HEK293T (cell line): ENCODE measurements around the gene ELP4.

Source experiments
- CTCF ChIA-PET: fragments of 350-600 bp; formaldehyde crosslinking; extraction: SDS; loops from one replicate; lab custom pipeline; 2021; ENCODE audit warnings: antibody characterized with exemption, inconsistent platforms; lab: Yijun Ruan, JAX
- POLR2A ChIA-PET: fragments of 350-600 bp; formaldehyde crosslinking; extraction: SDS; loops from one replicate; lab custom pipeline; 2020; ENCODE audit warnings: antibody characterized with exemption, inconsistent platforms; lab: Yijun Ruan, JAX
- DNase-seq: peaks from one replicate; pipeline ENCODE4 v3.0.0; 2012; ENCODE audit warnings: mixed read lengths; ENCODE audit errors: extremely low spot score
- ARNT ChIP-seq: fragments of 450-650 bp; IDR thresholded peaks from 2 replicates; pipeline ENCODE4 v1.6.1; 2017; ENCODE audit warnings: mild to moderate bottlenecking
- BHLHE40 ChIP-seq: fragments of 450-650 bp; IDR thresholded peaks from 2 replicates; pipeline ENCODE4 v1.6.1; 2016; ENCODE audit warnings: mild to moderate bottlenecking, moderate library complexity, borderline replicate concordance
- CTBP1 ChIP-seq: fragments of 450-650 bp; IDR thresholded peaks from 2 replicates; pipeline ENCODE4 v1.6.1; 2016; ENCODE audit warnings: borderline replicate concordance
- ELF4 ChIP-seq: fragments of 450-650 bp; IDR thresholded peaks from 2 replicates; pipeline ENCODE4 v1.6.1; 2017; ENCODE audit warnings: antibody characterized with exemption
- FOXA1 ChIP-seq: fragments of 450-650 bp; IDR thresholded peaks from 2 replicates; pipeline ENCODE4 v1.6.1; 2016; ENCODE audit warnings: mild to moderate bottlenecking
- FOXK2 ChIP-seq: fragments of 450-650 bp; IDR thresholded peaks from 2 replicates; pipeline ENCODE4 v1.6.1; 2016; ENCODE audit warnings: mild to moderate bottlenecking
- FOXM1 ChIP-seq: fragments of 450-650 bp; IDR thresholded peaks from 2 replicates; pipeline ENCODE4 v1.6.1; 2017; ENCODE audit warnings: mild to moderate bottlenecking, borderline replicate concordance
- HDGF ChIP-seq: fragments of 450-650 bp; IDR thresholded peaks from 2 replicates; pipeline ENCODE4 v1.6.1; 2017; ENCODE audit warnings: antibody characterized with exemption, borderline replicate concordance
- L3MBTL2 ChIP-seq: fragments of 450-650 bp; conservative IDR thresholded peaks from 2 replicates; pipeline ENCODE4 v1.6.1; 2016; ENCODE audit warnings: mild to moderate bottlenecking
- LEF1 ChIP-seq: fragments of 450-650 bp; IDR thresholded peaks from 2 replicates; pipeline ENCODE4 v1.6.1; 2017; ENCODE audit warnings: mild to moderate bottlenecking, borderline replicate concordance
- NFRKB ChIP-seq: fragments of 450-650 bp; IDR thresholded peaks from 2 replicates; pipeline ENCODE4 v1.6.1; 2016; ENCODE audit warnings: mild to moderate bottlenecking, moderate library complexity
- SP1 ChIP-seq: fragments of 450-650 bp; IDR thresholded peaks from 2 replicates; pipeline ENCODE4 v1.6.1; 2017
- SUZ12 ChIP-seq: fragments of 450-650 bp; IDR thresholded peaks from 2 replicates; pipeline ENCODE4 v1.6.1; 2016; ENCODE audit warnings: mild to moderate bottlenecking
- TARDBP ChIP-seq: fragments of 450-650 bp; IDR thresholded peaks from 2 replicates; pipeline ENCODE4 v1.6.1; 2016
- ZNF384 ChIP-seq: fragments of 450-650 bp; IDR thresholded peaks from 2 replicates; pipeline ENCODE4 v1.6.1; 2016
- TF ChIP-seq, protein P1 (sequence below): fragments of 450-650 bp; IDR thresholded peaks from 2 replicates; pipeline ENCODE4 v1.6.1; 2016

Gene ELP4

DNA sequence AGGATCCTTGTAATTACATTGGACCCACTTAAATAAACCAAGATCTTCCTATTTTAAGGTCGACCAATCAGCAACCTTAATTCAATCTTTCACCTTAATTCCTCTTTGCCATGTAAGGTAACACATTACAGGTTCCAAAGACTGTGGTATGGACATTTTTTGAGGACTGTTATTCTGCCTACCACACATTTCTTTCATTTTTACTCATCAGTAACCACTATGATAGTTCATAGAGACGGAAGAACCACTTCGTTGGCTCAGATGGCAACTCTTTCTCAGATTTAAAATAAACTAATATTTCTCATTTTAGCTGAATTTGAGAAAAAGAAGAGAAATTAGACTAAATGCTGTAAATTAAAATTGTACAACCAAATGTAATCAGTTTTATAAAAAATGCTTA, 205.3 kb downstream of the ELP4 start:
- CTCF ChIA-PET = no interaction called here
- DNase-seq = no peak
- TF ChIP-seq ZNF384 = no peak
- TF ChIP-seq, protein P1, sequence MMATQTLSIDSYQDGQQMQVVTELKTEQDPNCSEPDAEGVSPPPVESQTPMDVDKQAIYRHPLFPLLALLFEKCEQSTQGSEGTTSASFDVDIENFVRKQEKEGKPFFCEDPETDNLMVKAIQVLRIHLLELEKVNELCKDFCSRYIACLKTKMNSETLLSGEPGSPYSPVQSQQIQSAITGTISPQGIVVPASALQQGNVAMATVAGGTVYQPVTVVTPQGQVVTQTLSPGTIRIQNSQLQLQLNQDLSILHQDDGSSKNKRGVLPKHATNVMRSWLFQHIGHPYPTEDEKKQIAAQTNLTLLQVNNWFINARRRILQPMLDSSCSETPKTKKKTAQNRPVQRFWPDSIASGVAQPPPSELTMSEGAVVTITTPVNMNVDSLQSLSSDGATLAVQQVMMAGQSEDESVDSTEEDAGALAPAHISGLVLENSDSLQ = no peak
- TF ChIP-seq FOXA1 = no peak
- TF ChIP-seq ELF4 = no peak
- no peak for TF ChIP-seq SUZ12
- TF ChIP-seq TARDBP = no peak
- TF ChIP-seq SP1 = no peak
- no peak for TF ChIP-seq NFRKB
- TF ChIP-seq L3MBTL2 = no peak
- TF ChIP-seq ARNT = no peak
- TF ChIP-seq FOXM1 = no peak
- TF ChIP-seq CTBP1 = no peak
- TF ChIP-seq FOXK2 = no peak
- no peak for TF ChIP-seq HDGF
- TF ChIP-seq LEF1 = no peak
- no peak for TF ChIP-seq BHLHE40
- POLR2A ChIA-PET = no interaction called here

DNA sequence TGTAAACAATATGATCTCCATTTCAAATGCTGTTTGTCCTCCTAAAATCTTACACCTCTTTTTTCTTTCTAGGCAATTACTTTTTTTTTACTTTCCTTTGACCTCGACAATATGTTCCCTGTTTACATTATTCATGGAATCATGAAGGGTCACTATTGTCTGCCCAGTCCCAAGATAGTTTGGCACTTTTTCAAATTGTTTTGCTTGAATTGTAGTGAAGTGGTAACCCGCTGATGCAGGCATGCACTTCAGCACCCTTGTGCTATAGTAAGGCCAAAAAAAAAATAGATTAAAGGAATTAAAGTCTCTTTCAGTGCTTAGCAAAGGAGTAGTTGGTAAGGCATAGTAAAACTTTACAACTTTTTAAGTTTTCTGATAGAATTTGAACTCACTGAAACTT, 210.7 kb downstream of the ELP4 start:
- ChIA-PET CTCF (no interaction called here), POLR2A (no interaction called here)
- DNase-seq = no peak
- TF ChIP-seq CTBP1 = no peak
- TF ChIP-seq NFRKB = no peak
- no peak for TF ChIP-seq FOXA1
- TF ChIP-seq ELF4 = no peak
- no peak for TF ChIP-seq FOXK2
- TF ChIP-seq SUZ12 = no peak
- no peak for TF ChIP-seq HDGF
- no peak for TF ChIP-seq SP1
- TF ChIP-seq LEF1 = no peak
- no peak for TF ChIP-seq L3MBTL2
- TF ChIP-seq TARDBP = no peak
- TF ChIP-seq BHLHE40 = no peak
- TF ChIP-seq FOXM1 = no peak
- TF ChIP-seq ZNF384 = no peak
- no peak for TF ChIP-seq ARNT
- TF ChIP-seq, protein P1 = no peak

DNA sequence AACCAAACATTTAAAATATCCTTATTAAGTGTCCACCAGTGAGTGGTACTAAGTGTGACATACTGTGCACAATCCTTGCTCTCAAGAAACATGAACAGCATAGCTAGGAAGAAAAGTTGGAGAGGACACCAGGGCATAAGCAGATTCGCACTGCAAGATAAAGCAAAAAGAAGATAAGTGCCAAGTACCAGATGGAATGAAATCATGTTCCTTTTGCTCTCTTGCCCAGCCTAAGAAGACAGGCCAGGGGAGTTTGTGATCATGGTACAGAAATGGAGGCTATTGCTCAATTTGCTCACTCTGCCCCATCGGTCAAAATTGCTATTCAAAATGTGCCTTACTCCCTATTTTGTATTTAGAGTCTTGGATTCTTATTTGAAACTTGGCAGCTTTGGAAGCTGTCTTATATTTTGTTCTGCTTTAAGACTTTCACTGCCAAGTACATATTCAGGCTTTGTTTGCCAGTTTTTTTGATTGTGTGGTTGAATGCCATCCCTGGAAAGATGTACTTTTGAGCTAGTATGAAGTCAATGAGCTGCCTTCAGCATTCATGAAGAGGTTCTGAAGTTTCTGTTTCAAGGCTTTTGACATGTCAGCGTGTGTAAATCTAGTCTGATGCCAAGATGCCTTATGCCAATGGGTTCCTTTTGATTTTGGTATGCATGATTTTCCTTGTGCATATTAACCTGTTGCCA, 211.3 kb downstream of the ELP4 start:
- ChIA-PET POLR2A (no interaction called here), CTCF (interaction anchor here (0.6 kb wide), 1 partner anchor 1370 kb away, joined by 3 read pairs; no protein-coding TSS in a partner anchor)
- TF ChIP-seq BHLHE40 (no peak), ZNF384 (no peak), HDGF (no peak), SUZ12 (no peak), LEF1 (no peak), CTBP1 (no peak), TARDBP (no peak), L3MBTL2 (no peak), FOXA1 (no peak), FOXK2 (no peak), FOXM1 (no peak), SP1 (no peak), NFRKB (no peak)
- DNase-seq = no peak

DNA sequence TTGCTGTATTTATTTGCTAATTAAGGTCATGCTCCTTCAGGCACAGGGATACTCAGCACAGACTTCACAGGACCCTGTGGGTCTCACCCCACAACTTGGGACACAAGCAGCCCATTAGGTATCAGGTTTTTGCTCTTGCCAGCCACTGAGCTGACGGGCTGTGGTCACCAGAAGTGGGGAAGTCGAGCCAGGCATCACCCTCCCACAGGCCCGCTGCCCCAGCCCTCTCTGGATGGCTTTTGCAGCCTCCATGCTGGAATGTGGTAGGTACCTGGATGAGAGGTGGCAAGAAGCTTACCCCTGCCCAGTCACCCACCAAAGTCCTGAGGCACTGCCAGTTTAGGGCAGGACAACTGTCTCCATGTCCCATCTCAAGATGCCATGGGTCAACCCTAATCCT, 213.2 kb downstream of the ELP4 start:
- no peak for TF ChIP-seq CTBP1
- no peak for TF ChIP-seq FOXM1
- no peak for TF ChIP-seq ZNF384
- no peak for TF ChIP-seq TARDBP
- TF ChIP-seq NFRKB = no peak
- ChIA-PET POLR2A (no interaction called here), CTCF (no interaction called here)
- DNase-seq = no peak

DNA sequence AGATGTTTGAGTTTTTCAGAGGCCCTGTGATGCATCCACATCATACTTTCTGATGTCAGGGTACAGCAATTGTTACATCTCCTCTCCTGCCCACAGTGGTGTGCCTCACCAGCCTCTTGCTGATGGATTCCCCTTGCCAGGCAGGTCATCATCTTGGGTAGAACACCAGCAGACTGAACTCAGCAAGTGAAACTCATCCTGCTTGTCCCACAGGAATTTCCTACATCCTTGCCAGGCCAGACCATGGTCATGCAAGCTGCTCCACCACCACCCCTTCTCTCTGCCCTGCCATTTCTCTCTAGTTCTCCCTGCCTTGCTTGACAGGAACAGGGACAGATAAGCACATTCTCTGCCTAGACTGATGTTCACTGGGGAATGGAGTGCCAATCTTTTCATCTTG, 215.6 kb downstream of the ELP4 start:
- no peak for DNase-seq
- POLR2A ChIA-PET = no interaction called here
- TF ChIP-seq LEF1 (no peak), HDGF (no peak), SP1 (no peak), NFRKB (no peak), BHLHE40 (no peak), SUZ12 (no peak), FOXK2 (no peak), ARNT (no peak), ELF4 (no peak), FOXM1 (no peak), TARDBP (no peak), ZNF384 (no peak), L3MBTL2 (no peak), CTBP1 (no peak), FOXA1 (no peak)
- TF ChIP-seq, protein P1 = no peak
- CTCF ChIA-PET = interaction anchor here (0.7 kb wide), 1 partner anchor 1821 kb away, joined by 3 read pairs; no protein-coding TSS in a partner anchor

DNA sequence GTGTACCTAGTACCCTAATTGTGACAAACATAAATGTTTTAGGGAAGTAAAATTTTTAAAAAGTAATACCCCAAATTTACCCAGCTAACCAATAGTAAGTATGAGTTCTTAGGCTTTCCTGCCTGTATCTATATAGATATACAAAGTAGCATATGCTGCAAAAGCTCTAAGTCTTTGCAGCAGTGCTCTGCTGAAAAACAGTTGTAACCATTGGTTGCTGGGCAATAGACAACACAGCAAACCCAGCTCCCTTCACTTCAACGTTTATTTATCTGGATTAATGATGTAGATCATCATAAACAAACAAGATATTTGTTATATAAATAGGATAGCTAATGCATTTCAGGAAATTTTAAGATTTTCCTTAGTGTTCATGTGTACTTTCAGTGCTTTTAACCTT, 218.9 kb downstream of the ELP4 start:
- POLR2A ChIA-PET = no interaction called here
- DNase-seq = no peak
- CTCF ChIA-PET = no interaction called here
- TF ChIP-seq BHLHE40 (no peak), CTBP1 (no peak), TARDBP (no peak), SUZ12 (no peak), FOXA1 (no peak), SP1 (no peak), LEF1 (no peak), HDGF (no peak), FOXM1 (no peak), L3MBTL2 (no peak), ARNT (no peak), NFRKB (no peak), ELF4 (no peak), FOXK2 (no peak), ZNF384 (no peak)
- TF ChIP-seq, protein P1 = no peak
